RWPE2 (cell line): ENCODE results near the gene WWOX.

Source experiments
- ATAC-seq: fragments of 200-7000 bp; cut with Tn5 transposase; 3 replicates; pipeline ENCODE4 v1.9.1; 2021; ENCODE audit warnings: low read depth
- DNase-seq: peaks from one replicate; pipeline ENCODE4 v3.0.0-alpha.2; 2020; ENCODE audit warnings: low spot score
- H3K27ac ChIP-seq: fragments of 450-650 bp; 2 replicates; pipeline ENCODE4 v1.5.1; 2017; ENCODE audit warnings: mild to moderate bottlenecking; ENCODE audit not compliant: poor library complexity, severe bottlenecking
- H3K27me3 ChIP-seq: fragments of 250-450 bp; sonication (Bioruptor Pico); 2 replicates; pipeline ENCODE4 v1.5.1; 2021; ENCODE audit warnings: mild to moderate bottlenecking, moderate library complexity; ENCODE audit not compliant: insufficient read depth, poor library complexity, severe bottlenecking
- H3K36me3 ChIP-seq: fragments of 250-450 bp; sonication (Bioruptor Pico); 2 replicates; pipeline ENCODE4 v1.5.1; 2020; ENCODE audit warnings: low read depth, mild to moderate bottlenecking, moderate library complexity
- H3K4me1 ChIP-seq: fragments of 250-450 bp; sonication (Bioruptor Pico); 2 replicates; pipeline ENCODE4 v1.5.1; 2021; ENCODE audit warnings: mild to moderate bottlenecking, moderate library complexity; ENCODE audit not compliant: insufficient read depth, poor library complexity, severe bottlenecking
- H3K4me3 ChIP-seq: fragments of 250-450 bp; sonication (Bioruptor Pico); 2 replicates; pipeline ENCODE4 v1.5.1; 2021; ENCODE audit warnings: mild to moderate bottlenecking, moderate library complexity; ENCODE audit not compliant: severe bottlenecking
- H3K9me3 ChIP-seq: fragments of 250-450 bp; sonication (Bioruptor Pico); 2 replicates; pipeline ENCODE4 v1.5.1; 2021; ENCODE audit warnings: mild to moderate bottlenecking, moderate library complexity; ENCODE audit not compliant: severe bottlenecking
- CTCF ChIP-seq: fragments of 450-650 bp; IDR thresholded peaks from one replicate; pipeline ENCODE4 v1.5.1; 2017; ENCODE audit warnings: mild to moderate bottlenecking, moderate library complexity; ENCODE audit not compliant: poor library complexity, severe bottlenecking

WWOX gene

GRCh38 chr16:78438219-78438618, 338.8 kb downstream of the WWOX start:
- Histone ChIP-seq H3K9me3 (no peaks in the 10 kb centered on the region), H3K4me3 (no peak overlapping the region), H3K4me1 (no peaks in the 10 kb centered on the region), H3K36me3 (no peaks in the 10 kb centered on the region), H3K27ac (no peak overlapping the region), H3K27me3 (no peaks in the 10 kb centered on the region)
- ATAC-seq, result no peak
- no peak for TF ChIP-seq CTCF
- DNase-seq, result no peak

- Histone ChIP-seq H3K4me3 (no peak overlapping the region), H3K27ac (no peak overlapping the region), H3K4me1 (no peaks in the 10 kb centered on the region), H3K9me3 (no peaks in the 10 kb centered on the region), H3K36me3 (no peaks in the 10 kb centered on the region), H3K27me3 (no peaks in the 10 kb centered on the region)
- TF ChIP-seq CTCF, result no peak
- DNase-seq (no peak), ATAC-seq (no peak)
These were observed 339.2 kb downstream of the WWOX start for GRCh38 chr16:78438632-78439031.

- Histone ChIP-seq H3K4me1 (no peaks in the 10 kb centered on the region), H3K36me3 (no peaks in the 10 kb centered on the region), H3K27ac (no peak overlapping the region), H3K9me3 (no peaks in the 10 kb centered on the region), H3K27me3 (no peaks in the 10 kb centered on the region), H3K4me3 (no peak overlapping the region)
- DNase-seq, result no peak
- TF ChIP-seq CTCF, result no peak
- no peak for ATAC-seq
These were observed 340.2 kb downstream of the WWOX start for GRCh38 chr16:78439646-78440045.

GRCh38 chr16:78441298-78441697, 341.8 kb downstream of the WWOX start:
- Histone ChIP-seq H3K4me3 (no peak overlapping the region), H3K27ac (no peak overlapping the region), H3K36me3 (no peaks in the 10 kb centered on the region), H3K4me1 (no peaks in the 10 kb centered on the region), H3K27me3 (no peaks in the 10 kb centered on the region), H3K9me3 (no peaks in the 10 kb centered on the region)
- no peak for TF ChIP-seq CTCF
- DNase-seq (no peak), ATAC-seq (no peak)

GRCh38 chr16:78443542-78444364, 344.3 kb downstream of the WWOX start:
- H3K4me1 ChIP-seq, result no peaks in the 10 kb centered on the region
- TF ChIP-seq CTCF, result no peak
- DNase-seq, result no peak
- H3K27me3 ChIP-seq, result no peaks in the 10 kb centered on the region
- no peaks in the 10 kb centered on the region for H3K36me3 ChIP-seq
- H3K9me3 ChIP-seq, result no peaks in the 10 kb centered on the region
- H3K27ac ChIP-seq, result no peak overlapping the region
- no peak overlapping the region for H3K4me3 ChIP-seq
- no peak for ATAC-seq
